HepG2 (cell line): Measurements from ENCODE around the gene PDCD2. TPM values are rescaled to one million over a fixed set of nuclear protein-coding genes. Genes with fewer than 3 reads are reported as not detected.

Experiments used
- ASH2L ChIP-seq: fragments of 300-600, 200-600 bp; sonication (generic); IDR thresholded peaks from 2 replicates; pipeline ENCODE4 v1.7.0; 2017; ENCODE audit warnings: low read depth, mild to moderate bottlenecking, moderate library complexity, mixed read lengths, low read length; ENCODE audit not compliant: insufficient read length
- ATF7-NPFF ChIP-seq: sonication (generic); formaldehyde crosslinking; IDR thresholded peaks from 2 replicates; pipeline ENCODE4 v1.8.1; 2023; ENCODE audit warnings: mild to moderate bottlenecking, low read depth, missing genetic modification reagents, moderate library complexity
- EEA1 ChIP-seq: sonication (generic); formaldehyde crosslinking; IDR thresholded peaks from 2 replicates; pipeline ENCODE4 v1.5.1; 2020; ENCODE audit warnings: mild to moderate bottlenecking, missing genetic modification reagents, borderline replicate concordance
- ERF ChIP-seq: IDR thresholded peaks from 2 replicates; pipeline ENCODE4 v1.6.1; 2018; ENCODE audit warnings: missing biosample characterization, missing genetic modification reagents
- HNRNPH1 ChIP-seq: fragments of 200-400 bp; formaldehyde crosslinking; optimal IDR thresholded peaks from 2 replicates; pipeline ENCODE3; 2017; ENCODE audit warnings: mild to moderate bottlenecking, low read depth, low read length
- JDP2 ChIP-seq: sonication (generic); formaldehyde crosslinking; IDR thresholded peaks from 2 replicates; pipeline ENCODE4 v1.8.1; 2022; ENCODE audit warnings: missing genetic modification reagents, borderline replicate concordance
- KAT8 ChIP-seq: IDR thresholded peaks from 2 replicates; pipeline ENCODE4 v1.6.1; 2016; ENCODE audit warnings: missing genetic modification reagents, missing compliant biosample characterization
- NFATC3 ChIP-seq: sonication (generic); formaldehyde crosslinking; IDR thresholded peaks from 2 replicates; pipeline ENCODE4 v1.5.1; 2020; ENCODE audit warnings: mild to moderate bottlenecking, missing genetic modification reagents
- SMC3 ChIP-seq: IDR thresholded peaks from 2 replicates; pipeline ENCODE4 v1.6.1; 2011; ENCODE audit warnings: low read length, improper control_type of control experiment
- TCF7L2 ChIP-seq: IDR thresholded peaks from 2 replicates; pipeline ENCODE4 v1.6.1; 2011; ENCODE audit warnings: mild to moderate bottlenecking, low read depth, low read length, moderate library complexity
- TSC22D2 ChIP-seq: sonication (generic); formaldehyde crosslinking; IDR thresholded peaks from 2 replicates; pipeline ENCODE4 v1.5.1; 2020; ENCODE audit warnings: missing genetic modification reagents, mild to moderate bottlenecking, borderline replicate concordance
- ZFAT ChIP-seq: sonication (generic); formaldehyde crosslinking; conservative IDR thresholded peaks from 2 replicates; pipeline ENCODE4 v1.8.1; 2023; ENCODE audit warnings: missing genetic modification reagents, inconsistent platforms
- ZNF543 ChIP-seq: sonication (generic); formaldehyde crosslinking; IDR thresholded peaks from 2 replicates; pipeline ENCODE4 v1.4.0; 2020; ENCODE audit warnings: mild to moderate bottlenecking, missing genetic modification reagents
- polyA plus RNA-seq, 8 experiments: library from polyadenylated mRNA; depleted of rRNA in 3 of 8; stranded (reverse) in 7 of 8; unstranded in 1 of 8; fragments of >200 nt; fragmentation: Illumina TruSeq in 4 of 8; extraction: Trizol in 4 of 8; gene quantifications; 2 replicates each; pipeline versions ENCODE4 v1.2.1 to v1.2.3, GENCODE V29; 2011 to 2016; ENCODE audit warnings: low read depth in 4 of 8, missing spikeins in 1 of 8, mixed read lengths in 1 of 8; ENCODE audit not compliant: insufficient read depth in 1 of 8
- total RNA-seq, 5 experiments: library from RNA; depleted of rRNA; stranded (reverse); fragments of >200 nt; fragmentation: Illumina TruSeq; extraction: Trizol; gene quantifications; 2 replicates each; pipeline ENCODE4 v1.2.3, GENCODE V29; 2016; ENCODE audit warnings: low read depth in 1 of 5
- TF ChIP-seq, protein P1 (sequence below): sonication (generic); formaldehyde crosslinking; IDR thresholded peaks from 2 replicates; pipeline ENCODE4 v1.8.1; 2023; ENCODE audit warnings: mild to moderate bottlenecking, missing genetic modification reagents
- TF ChIP-seq, protein P2 (sequence below): sonication (generic); formaldehyde crosslinking; conservative IDR thresholded peaks from 2 replicates; pipeline ENCODE4 v1.4.0; 2020; ENCODE audit warnings: missing genetic modification reagents
- TF ChIP-seq, protein P3 (sequence below): fragments of 450-650 bp; IDR thresholded peaks from 2 replicates; pipeline ENCODE4 v1.6.1; 2017
- TF ChIP-seq, protein P4 (sequence below): sonication (generic); formaldehyde crosslinking; IDR thresholded peaks from 2 replicates; pipeline ENCODE4 v1.5.0; 2020; ENCODE audit warnings: mild to moderate bottlenecking, missing genetic modification reagents, moderate library complexity
- TF ChIP-seq, protein P5 (sequence below): sonication (generic); formaldehyde crosslinking; IDR thresholded peaks from 2 replicates; pipeline ENCODE4 v1.9.0; 2021; ENCODE audit warnings: missing genetic modification reagents, mild to moderate bottlenecking, borderline replicate concordance

The PDCD2 gene
- total and polyA plus RNA-seq, 2 of the 13 experiments (the other 11 are each of a cell fraction or from before 2014, with no cell fraction given): 83.6 to 133 TPM

DNA sequence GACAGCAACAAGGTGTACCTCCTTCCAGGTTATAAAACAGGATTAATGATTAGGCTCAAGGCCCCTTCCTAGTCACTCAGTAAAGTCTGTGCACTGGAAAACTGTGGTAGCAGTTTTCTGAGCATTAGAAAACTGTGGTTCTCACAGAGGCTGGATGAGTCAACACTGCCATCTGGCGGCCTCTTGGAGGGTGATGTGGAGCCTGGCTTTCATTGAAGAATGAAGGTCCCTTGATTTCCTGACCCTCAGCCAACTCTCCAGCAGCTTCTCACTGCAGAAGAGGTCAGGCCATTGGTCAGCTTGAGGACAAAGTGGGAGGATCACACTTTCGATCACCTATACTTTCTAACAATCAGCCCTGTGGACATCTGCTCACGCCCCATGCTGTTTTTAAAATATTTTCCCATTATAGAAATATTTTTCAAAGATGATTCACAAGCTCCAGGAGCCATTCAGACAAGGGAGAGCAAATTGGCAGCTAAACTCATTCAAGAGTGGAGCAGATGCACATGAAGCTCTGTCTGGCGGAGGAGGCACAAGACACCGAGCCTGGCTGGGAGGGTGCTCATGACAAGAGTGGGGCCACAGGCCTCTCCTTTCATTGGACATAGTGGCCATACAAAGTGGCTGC lies 54.5 kb downstream of the PDCD2 start (continued):
- TF ChIP-seq, protein P1, sequence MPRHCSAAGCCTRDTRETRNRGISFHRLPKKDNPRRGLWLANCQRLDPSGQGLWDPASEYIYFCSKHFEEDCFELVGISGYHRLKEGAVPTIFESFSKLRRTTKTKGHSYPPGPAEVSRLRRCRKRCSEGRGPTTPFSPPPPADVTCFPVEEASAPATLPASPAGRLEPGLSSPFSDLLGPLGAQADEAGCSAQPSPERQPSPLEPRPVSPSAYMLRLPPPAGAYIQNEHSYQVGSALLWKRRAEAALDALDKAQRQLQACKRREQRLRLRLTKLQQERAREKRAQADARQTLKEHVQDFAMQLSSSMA (CRISPR knock-in tag): no peak
- TF ChIP-seq KAT8: no peak
- TF ChIP-seq SMC3: peak; percentile 95
- TF ChIP-seq, protein P2, sequence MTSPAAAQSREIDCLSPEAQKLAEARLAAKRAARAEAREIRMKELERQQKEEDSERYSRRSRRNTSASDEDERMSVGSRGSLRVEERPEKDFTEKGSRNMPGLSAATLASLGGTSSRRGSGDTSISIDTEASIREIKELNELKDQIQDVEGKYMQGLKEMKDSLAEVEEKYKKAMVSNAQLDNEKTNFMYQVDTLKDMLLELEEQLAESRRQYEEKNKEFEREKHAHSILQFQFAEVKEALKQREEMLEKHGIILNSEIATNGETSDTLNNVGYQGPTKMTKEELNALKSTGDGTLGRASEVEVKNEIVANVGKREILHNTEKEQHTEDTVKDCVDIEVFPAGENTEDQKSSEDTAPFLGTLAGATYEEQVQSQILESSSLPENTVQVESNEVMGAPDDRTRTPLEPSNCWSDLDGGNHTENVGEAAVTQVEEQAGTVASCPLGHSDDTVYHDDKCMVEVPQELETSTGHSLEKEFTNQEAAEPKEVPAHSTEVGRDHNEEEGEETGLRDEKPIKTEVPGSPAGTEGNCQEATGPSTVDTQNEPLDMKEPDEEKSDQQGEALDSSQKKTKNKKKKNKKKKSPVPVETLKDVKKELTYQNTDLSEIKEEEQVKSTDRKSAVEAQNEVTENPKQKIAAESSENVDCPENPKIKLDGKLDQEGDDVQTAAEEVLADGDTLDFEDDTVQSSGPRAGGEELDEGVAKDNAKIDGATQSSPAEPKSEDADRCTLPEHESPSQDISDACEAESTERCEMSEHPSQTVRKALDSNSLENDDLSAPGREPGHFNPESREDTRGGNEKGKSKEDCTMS (CRISPR knock-in tag): no peak
- no peak for TF ChIP-seq ZFAT (CRISPR knock-in tag)
- TF ChIP-seq JDP2: no peak
- TF ChIP-seq, protein P3, sequence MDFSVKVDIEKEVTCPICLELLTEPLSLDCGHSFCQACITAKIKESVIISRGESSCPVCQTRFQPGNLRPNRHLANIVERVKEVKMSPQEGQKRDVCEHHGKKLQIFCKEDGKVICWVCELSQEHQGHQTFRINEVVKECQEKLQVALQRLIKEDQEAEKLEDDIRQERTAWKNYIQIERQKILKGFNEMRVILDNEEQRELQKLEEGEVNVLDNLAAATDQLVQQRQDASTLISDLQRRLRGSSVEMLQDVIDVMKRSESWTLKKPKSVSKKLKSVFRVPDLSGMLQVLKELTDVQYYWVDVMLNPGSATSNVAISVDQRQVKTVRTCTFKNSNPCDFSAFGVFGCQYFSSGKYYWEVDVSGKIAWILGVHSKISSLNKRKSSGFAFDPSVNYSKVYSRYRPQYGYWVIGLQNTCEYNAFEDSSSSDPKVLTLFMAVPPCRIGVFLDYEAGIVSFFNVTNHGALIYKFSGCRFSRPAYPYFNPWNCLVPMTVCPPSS: no peak
- TF ChIP-seq, protein P4, sequence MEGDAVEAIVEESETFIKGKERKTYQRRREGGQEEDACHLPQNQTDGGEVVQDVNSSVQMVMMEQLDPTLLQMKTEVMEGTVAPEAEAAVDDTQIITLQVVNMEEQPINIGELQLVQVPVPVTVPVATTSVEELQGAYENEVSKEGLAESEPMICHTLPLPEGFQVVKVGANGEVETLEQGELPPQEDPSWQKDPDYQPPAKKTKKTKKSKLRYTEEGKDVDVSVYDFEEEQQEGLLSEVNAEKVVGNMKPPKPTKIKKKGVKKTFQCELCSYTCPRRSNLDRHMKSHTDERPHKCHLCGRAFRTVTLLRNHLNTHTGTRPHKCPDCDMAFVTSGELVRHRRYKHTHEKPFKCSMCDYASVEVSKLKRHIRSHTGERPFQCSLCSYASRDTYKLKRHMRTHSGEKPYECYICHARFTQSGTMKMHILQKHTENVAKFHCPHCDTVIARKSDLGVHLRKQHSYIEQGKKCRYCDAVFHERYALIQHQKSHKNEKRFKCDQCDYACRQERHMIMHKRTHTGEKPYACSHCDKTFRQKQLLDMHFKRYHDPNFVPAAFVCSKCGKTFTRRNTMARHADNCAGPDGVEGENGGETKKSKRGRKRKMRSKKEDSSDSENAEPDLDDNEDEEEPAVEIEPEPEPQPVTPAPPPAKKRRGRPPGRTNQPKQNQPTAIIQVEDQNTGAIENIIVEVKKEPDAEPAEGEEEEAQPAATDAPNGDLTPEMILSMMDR: peak; percentile 89
- TF ChIP-seq ZNF543: no peak
- no peak for TF ChIP-seq ATF7-NPFF (CRISPR knock-in tag)
- no peak for TF ChIP-seq NFATC3 (CRISPR knock-in tag)
- peak; percentile 32; the same call in 1 of the 2 replicates for TF ChIP-seq TSC22D2 (CRISPR knock-in tag)
- no peak for TF ChIP-seq EEA1 (CRISPR knock-in tag)
- TF ChIP-seq ASH2L: no peak
- TF ChIP-seq, protein P5, sequence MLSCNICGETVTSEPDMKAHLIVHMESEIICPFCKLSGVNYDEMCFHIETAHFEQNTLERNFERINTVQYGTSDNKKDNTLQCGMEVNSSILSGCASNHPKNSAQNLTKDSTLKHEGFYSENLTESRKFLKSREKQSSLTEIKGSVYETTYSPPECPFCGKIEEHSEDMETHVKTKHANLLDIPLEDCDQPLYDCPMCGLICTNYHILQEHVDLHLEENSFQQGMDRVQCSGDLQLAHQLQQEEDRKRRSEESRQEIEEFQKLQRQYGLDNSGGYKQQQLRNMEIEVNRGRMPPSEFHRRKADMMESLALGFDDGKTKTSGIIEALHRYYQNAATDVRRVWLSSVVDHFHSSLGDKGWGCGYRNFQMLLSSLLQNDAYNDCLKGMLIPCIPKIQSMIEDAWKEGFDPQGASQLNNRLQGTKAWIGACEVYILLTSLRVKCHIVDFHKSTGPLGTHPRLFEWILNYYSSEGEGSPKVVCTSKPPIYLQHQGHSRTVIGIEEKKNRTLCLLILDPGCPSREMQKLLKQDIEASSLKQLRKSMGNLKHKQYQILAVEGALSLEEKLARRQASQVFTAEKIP (CRISPR knock-in tag): no peak
- no peak for TF ChIP-seq HNRNPH1
- peak; percentile 48; the same call in 1 of the 2 replicates for TF ChIP-seq ERF (CRISPR knock-in tag)
- TF ChIP-seq TCF7L2: no peak
